BE2C (cell line): Measurements from ENCODE around the gene ZNF609.
A peak's percentile ranks its signal among the peaks of the same experiment; 100 is the strongest.
"Not testable (repeated sequence)": the region's sequence is repeated elsewhere in the genome, so short reads cannot be mapped to it uniquely, and the experiment has no call there.

ENCODE experiments used
- DNase-seq: peaks from one replicate; pipeline ENCODE4 v3.0.0-alpha.2; 2020
- H3K27me3 ChIP-seq: fragments of 250-450 bp; sonication (Bioruptor Pico); 2 replicates; pipeline ENCODE4 v1.5.1; 2020; ENCODE audit warnings: mild to moderate bottlenecking
- H3K36me3 ChIP-seq: fragments of 250-450 bp; sonication (Bioruptor Pico); 2 replicates; pipeline ENCODE4 v1.5.1; 2020; ENCODE audit warnings: mild to moderate bottlenecking
- H3K4me1 ChIP-seq: fragments of 250-450 bp; sonication (Bioruptor Pico); 2 replicates; pipeline ENCODE4 v1.5.1; 2020
- H3K4me3 ChIP-seq: 2 replicates; pipeline ENCODE4 v1.5.1; 2011; ENCODE audit warnings: low read depth, low read length
- H3K9me3 ChIP-seq: fragments of 250-450 bp; sonication (Bioruptor Pico); 2 replicates; pipeline ENCODE4 v1.5.1; 2020
- TF ChIP-seq, protein P1 (sequence below): IDR thresholded peaks from 2 replicates; pipeline ENCODE4 v1.5.1; 2012; ENCODE audit warnings: mild to moderate bottlenecking, low read depth, low read length

ZNF609 gene

DNA sequence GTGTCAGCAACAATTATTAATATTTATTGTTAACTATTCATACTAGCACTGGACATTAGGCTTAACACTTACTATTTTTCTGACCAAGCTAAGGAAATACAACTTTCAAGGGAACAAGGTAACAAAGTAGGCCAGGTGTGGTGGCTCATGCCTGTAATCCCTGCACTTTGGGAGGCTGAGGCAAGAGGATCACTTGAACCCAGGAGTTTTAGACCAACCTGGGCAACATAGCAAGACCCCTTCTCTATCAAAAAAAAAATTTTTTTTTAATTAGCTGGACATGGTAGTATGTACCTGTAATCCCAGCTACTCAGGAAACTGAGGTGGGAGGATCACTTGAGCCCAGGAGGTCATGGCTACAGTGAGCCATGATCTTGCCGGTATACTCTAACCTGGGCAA, 183.3 kb downstream of the ZNF609 start:
- H3K4me3 ChIP-seq, result no peak overlapping the region
- H3K36me3 ChIP-seq, result peaks cover 4% of the 10 kb centered on the region; the same call in 1 of the 2 replicates
- H3K4me1 ChIP-seq, result no peaks in the 10 kb centered on the region
- H3K27me3 ChIP-seq, result no peaks in the 10 kb centered on the region
- TF ChIP-seq, protein P1, sequence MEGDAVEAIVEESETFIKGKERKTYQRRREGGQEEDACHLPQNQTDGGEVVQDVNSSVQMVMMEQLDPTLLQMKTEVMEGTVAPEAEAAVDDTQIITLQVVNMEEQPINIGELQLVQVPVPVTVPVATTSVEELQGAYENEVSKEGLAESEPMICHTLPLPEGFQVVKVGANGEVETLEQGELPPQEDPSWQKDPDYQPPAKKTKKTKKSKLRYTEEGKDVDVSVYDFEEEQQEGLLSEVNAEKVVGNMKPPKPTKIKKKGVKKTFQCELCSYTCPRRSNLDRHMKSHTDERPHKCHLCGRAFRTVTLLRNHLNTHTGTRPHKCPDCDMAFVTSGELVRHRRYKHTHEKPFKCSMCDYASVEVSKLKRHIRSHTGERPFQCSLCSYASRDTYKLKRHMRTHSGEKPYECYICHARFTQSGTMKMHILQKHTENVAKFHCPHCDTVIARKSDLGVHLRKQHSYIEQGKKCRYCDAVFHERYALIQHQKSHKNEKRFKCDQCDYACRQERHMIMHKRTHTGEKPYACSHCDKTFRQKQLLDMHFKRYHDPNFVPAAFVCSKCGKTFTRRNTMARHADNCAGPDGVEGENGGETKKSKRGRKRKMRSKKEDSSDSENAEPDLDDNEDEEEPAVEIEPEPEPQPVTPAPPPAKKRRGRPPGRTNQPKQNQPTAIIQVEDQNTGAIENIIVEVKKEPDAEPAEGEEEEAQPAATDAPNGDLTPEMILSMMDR, result no peak
- H3K9me3 ChIP-seq, result no peaks in the 10 kb centered on the region
- DNase-seq, result no peak

DNA sequence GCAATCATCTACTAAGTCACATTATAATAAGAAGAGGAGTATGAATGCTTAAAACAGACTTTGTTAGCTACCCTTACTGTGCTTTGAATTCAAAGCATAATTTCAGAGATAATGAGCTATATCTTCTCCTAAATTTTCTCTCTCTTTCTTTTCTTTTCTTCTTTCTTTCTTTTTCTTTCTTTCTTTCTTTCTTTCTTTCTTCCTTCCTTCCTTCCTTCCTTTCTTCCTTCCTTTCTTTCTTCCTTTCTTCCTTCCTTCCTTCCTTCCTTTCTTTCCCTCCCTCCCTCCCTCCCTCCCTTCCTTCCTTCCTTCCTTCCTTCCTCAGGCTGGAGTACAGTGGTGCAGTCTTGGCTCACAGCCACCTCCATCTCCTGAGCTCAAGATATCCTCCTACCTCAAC, 184.4 kb downstream of the ZNF609 start:
- not testable (repeated sequence) for H3K9me3 ChIP-seq, DNase-seq, H3K4me1 ChIP-seq, H3K36me3 ChIP-seq, H3K4me3 ChIP-seq, H3K27me3 ChIP-seq

DNA sequence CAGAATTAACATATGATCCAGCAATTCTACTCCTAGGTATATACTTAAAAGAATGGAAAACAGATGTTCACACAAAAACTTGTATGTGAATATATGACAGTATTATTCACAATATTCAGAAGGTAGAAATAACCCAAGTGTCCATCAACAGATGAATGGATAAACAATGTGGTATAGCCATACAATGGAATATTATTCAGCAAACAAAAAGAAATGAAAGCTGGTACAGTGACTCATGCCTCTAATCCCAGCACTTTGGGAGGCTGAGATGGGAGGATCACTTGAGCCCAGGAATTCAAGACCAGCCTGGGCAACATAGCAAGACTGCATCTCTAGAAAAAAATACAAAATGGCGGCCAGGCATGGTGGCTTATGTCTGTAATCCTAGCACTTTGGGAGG, 185.6 kb downstream of the ZNF609 start:
- DNase-seq, result no peak
- no peak overlapping the region for H3K4me3 ChIP-seq
- H3K9me3 ChIP-seq, result no peaks in the 10 kb centered on the region
- TF ChIP-seq, protein P1, result no peak
- H3K36me3 ChIP-seq, result peaks cover 4% of the 10 kb centered on the region; the same call in 1 of the 2 replicates
- no peaks in the 10 kb centered on the region for H3K4me1 ChIP-seq
- H3K27me3 ChIP-seq, result no peaks in the 10 kb centered on the region

DNA sequence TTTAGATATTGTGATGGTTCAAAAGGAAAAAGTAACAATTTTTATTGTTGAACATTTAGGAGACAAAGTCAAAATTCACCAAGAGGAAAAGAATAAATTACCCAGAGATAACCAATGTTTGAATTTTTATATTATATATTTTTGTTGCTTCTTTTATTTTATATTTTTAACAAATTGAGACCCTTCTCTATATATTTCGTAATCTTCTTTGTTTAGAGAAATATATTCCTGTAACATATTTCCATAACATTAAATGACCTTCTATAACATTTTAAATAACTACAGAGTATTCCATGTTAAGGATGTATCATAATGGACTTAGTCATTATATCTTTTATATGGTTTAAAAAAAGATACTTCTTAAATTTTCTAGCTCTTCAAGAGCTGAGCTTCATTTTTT, 187.0 kb downstream of the ZNF609 start:
- no peaks in the 10 kb centered on the region; the same call in 1 of the 2 replicates for H3K4me1 ChIP-seq
- TF ChIP-seq, protein P1, result no peak
- no peak overlapping the region for H3K4me3 ChIP-seq
- no peak for DNase-seq
- H3K27me3 ChIP-seq, result no peaks in the 10 kb centered on the region
- H3K9me3 ChIP-seq, result no peaks in the 10 kb centered on the region
- H3K36me3 ChIP-seq, result peaks cover 1% of the 10 kb centered on the region; the same call in 1 of the 2 replicates

DNA sequence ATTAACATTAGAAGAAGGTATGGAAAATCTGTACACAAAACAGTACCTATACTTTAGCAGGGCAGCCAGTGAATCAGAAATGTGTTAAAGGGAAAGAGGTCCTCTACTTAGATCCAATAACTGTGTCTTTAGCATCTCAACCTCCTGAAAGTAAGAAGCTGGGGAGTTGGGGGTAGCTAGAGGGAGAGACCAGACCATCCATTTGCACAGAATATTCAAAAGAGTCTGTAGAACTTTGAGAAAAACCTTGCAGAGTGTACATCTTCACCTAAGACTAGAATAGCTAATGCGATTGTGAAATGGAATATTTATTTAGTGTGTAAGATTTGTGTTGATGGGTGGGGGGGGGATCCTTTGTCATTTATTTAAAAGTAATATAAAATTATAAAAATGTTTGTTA, 190.2 kb downstream of the ZNF609 start:
- H3K4me1 ChIP-seq, result no peaks in the 10 kb centered on the region; the same call in 1 of the 2 replicates
- H3K27me3 ChIP-seq, result no peaks in the 10 kb centered on the region
- no peak for DNase-seq
- TF ChIP-seq, protein P1, result no peak
- H3K36me3 ChIP-seq, result no peaks in the 10 kb centered on the region
- no peak overlapping the region for H3K4me3 ChIP-seq
- H3K9me3 ChIP-seq, result no peaks in the 10 kb centered on the region

DNA sequence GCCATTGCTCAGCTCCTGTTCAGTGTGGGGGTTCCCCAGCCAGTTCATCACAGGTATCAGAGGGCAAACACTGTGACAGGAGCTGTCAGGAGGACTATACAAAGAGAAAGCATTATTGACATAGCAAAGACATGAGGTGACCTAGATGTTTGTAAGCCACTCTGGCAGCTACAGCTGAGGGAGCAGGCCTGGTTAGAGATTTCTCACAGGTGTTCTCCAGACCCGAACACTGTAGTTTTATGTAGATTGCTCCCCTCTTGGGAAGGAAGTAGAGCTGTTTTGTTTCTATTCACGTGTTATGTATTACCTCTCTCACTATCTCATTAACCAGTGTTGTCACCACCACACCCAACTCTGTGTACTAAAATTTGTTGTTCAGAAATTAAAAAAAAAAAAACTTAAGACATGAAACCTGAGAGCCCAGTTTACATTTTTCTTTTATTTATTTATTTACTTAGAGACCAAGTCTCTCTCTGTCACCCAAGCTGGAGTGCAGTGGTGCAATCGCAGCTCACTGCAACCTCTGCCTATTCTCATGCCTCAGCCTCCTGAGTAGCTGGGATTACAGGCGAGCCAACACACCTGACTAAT, 191.3 kb downstream of the ZNF609 start:
- TF ChIP-seq, protein P1, result no peak
- DNase-seq, result no peak
- Histone ChIP-seq H3K36me3 (no peaks in the 10 kb centered on the region), H3K4me1 (no peaks in the 10 kb centered on the region; the same call in 1 of the 2 replicates), H3K4me3 (no peak overlapping the region), H3K9me3 (no peaks in the 10 kb centered on the region), H3K27me3 (no peaks in the 10 kb centered on the region)

DNA sequence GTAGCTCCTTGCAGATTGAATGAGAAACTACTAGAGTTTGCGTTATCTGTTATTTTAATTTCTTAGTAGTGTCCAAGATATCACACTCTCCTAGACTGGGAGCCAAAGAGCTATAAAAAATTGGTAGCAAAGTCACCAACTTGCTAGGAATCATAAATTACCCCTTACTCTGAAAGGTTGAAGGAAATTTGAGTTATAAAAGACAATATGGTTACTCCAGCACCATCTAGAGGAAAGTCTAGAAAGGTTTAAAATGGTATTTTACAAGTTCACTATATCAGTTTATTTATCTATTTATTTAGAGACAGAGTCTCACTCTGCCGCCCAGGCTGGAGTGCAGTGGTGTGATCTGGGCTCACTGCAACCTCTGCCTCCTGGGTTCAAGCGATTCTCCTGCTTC, 193.4 kb downstream of the ZNF609 start:
- H3K36me3 ChIP-seq, result no peaks in the 10 kb centered on the region
- no peaks in the 10 kb centered on the region for H3K27me3 ChIP-seq
- no peaks in the 10 kb centered on the region; the same call in 1 of the 2 replicates for H3K4me1 ChIP-seq
- TF ChIP-seq, protein P1, result peak; percentile 38
- no peak for DNase-seq
- H3K4me3 ChIP-seq, result no peak overlapping the region
- no peaks in the 10 kb centered on the region for H3K9me3 ChIP-seq
